ENCODE data around the gene CC2D2B.
"Not testable (repeated sequence)": the region's sequence is repeated elsewhere in the genome, so short reads cannot be mapped to it uniquely, and the experiment has no call there.

CC2D2B gene

DNA sequence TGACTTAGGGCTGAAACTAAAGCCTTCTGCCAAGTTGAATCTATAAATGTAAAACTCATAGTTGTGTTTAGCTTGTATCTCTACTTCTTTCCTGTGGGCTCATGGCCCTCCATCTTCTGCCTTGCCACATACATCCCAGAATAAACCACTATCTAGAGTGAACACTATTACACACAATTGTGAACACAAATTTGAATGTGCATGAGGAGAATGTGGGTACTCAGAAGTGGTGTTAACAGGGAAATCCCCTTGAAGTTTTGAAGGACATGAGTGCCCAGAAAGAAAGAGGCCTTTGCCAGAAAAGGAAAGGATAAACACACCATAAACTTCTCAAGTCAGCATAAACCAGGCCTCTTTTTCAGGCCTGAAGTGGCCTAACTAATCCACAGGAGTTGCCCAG, 115.4 kb downstream of the CC2D2B start:
- no peak for DNase-seq (ENCODE audit: low read depth)

DNA sequence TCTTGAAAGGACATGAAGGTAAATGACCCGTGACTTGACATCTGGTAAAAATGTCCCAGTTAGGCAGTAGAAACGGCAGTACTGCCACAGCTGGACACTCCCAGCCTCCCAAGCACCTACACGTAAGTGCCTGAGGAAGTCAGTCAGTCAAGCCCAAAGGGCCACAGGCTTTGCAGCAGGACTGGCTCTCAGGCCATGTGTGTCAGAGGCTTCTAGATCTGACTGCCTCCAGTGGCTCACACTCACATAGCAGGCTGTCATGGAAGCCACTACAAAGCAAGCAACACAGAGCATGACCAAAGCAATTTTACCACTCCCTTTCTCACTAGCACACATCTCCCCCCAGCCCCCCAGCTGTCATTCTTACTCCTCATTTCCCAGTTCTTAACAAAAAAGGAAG, 117.8 kb downstream of the CC2D2B start:
- no peak for DNase-seq (ENCODE audit: low read depth)

DNA sequence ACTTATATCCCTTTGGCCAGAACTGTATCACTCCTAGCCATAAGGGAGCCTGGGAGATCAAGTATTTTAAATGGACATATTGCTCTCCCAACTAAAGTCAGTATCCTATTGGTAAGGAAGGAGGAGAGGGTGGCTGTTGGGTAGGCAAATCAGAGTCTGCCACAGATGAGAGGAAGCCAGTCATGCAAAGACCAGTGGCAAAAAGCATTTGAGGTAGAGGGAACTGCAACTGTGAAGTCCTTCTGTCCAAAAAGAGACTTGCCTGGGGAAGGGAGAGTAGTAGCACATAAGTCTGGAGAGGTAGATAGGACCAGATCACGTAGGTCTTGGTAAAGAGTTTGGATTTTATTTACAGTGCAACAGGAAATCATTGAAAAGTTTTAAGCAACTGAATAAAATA, 126.8 kb downstream of the CC2D2B start:
- DNase-seq (ENCODE audit: low read depth): no peak

DNA sequence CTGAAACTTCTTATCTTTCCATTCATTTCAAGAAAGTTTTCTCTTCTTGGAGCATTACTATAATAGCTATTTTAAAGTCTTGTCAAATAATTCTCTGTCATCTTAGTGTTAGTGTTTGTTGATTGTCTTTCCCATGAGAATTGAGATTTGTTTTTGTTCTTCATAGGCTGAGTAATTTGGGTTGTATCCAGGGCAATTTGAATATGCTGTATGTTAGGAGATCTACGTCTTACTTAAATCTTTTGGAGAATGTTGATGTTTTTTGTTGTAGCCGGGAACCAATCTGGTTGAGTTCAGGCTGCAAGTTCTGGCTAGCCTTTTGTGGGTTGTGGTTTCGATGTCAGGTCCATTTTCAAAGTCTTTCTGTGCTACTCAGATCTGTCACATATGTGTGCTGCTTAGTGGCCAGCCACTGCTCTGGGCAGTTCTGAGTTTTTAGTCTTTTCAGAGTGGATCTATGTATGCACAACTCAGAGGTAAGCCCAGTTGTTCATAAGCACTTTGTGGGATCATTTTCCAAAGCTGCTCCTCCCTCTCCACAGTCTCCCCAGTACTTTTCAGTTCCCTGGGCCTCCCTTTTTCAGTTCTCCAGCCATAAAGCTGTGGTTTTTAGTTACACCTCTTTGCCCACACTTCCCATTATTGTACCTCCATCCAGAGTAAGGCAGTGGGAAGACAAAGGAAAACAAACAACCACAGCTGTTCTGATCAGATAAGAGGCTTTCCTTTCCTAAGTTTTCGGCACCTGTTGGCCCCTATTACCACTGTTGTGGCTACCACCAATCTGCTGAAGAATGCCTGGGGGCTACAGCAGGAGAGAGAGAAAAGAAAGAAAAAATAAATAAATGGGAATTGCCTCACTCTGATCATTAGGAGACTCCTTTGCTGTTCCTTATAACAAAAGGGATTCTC, 131.0 kb downstream of the CC2D2B start:
- DNase-seq (ENCODE audit: low read depth): no peak

DNA sequence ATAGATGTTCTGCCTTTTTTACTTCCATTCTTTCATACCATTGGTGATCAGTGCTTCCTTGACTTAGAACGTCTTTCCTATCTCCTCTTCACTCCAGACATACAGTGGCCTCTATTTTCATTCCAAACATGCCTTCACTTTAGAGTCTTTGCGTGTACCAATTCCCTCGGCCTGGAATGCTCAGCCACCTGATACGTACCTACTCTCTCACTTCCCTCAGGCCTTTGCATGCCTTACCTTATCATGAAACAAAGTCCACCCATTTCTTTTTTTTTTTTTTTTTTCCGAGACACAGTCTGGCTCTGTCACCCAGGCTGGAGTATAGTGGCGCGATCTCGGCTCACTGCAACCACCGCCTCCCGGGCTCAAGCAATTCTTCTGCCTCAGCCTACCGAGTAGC, 133.4 kb downstream of the CC2D2B start:
- DNase-seq (ENCODE audit: low read depth): no peak

DNA sequence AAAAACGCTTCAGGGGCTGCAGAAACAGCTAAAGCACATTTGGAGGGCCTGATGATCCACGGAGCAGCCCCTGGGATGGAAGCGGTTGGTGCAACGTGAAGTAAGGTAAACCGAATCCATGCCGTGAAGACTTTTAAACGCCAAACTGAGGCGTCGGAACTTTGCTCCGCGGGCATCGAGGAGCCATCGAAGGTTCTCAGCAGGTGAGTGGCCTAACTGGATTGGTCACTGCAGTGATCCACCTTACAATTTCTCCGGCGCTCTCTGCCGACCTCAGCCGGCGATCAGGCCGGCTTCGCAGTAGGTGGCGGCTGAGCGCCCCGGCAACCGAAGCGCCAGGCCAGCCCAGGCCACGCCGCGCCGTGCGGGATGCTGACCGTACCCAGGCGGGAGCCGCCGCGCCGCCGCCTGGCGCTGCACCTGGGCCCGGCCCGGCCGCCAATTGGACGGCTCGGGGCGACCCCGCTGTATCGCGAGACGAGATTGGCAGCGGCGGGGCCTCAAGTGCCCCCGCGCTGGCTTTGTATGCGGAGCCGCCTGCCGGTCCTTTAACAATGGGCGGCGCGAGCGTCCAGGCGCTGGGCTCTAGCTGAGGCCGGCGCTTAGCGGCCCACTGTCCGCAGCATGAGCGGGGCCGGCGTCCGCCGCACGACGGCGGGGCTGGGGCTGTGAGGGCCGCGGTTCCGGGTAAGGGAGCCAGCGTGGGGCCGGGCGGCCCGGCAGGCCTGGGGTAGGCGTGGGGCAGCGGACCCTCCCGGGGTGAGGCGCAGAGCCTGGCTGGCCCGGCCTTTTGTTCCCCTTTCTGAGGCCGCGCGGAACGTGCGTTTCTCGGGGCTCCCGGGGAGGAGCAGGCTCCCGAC, 135.5 kb downstream of the CC2D2B start, which contains the start of gene CCNJ:
Gene CCNJ, plus strand, starts transcription at position 551 of the 860 bp plus-strand sequence. CDS start 811 bp downstream, outside the sequence.
- DNase-seq (ENCODE audit: low read depth): peak; percentile 76

DNA sequence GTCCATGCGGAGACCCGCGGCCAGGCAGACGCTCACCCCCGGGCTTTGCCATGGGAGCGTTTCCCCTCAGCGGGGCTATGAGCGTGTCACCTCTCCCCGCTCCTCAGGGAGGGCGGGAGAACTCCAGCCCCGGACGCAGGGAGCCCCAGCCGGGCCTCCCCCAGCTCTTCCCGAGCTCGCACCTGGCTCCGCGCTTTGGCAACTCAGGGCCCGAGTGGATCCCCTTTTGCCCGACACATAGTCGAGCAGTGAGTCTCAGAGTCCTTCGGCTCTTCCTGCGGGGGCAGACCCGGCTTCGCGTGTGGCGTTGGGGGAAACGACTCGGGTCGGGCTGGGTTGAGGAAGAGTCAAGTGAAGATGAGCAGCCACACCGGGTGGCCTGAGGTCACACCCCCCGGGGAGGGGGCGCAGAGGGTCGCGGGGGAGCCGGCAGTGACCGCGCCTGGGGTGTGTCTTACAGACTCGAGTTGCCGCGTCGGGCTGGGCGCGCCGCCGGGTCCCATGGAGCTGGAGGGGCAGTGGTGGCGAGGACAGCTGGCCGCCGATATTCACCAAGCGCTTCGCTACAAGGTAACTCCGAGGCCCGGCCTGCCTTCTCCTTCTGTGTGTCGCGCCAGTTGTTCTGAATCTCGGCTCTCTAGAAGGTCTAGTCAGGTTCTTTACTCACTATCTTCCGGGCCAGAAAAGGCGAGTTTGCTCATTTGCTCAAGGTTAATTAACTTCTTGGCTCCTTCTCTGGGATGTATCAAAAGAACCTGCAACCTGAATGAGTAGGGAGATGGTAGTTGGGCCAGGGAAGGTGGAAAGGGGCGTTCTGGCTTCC, 136.3 kb downstream of the CC2D2B start:
- DNase-seq (ENCODE audit: low read depth): peak; percentile 30

DNA sequence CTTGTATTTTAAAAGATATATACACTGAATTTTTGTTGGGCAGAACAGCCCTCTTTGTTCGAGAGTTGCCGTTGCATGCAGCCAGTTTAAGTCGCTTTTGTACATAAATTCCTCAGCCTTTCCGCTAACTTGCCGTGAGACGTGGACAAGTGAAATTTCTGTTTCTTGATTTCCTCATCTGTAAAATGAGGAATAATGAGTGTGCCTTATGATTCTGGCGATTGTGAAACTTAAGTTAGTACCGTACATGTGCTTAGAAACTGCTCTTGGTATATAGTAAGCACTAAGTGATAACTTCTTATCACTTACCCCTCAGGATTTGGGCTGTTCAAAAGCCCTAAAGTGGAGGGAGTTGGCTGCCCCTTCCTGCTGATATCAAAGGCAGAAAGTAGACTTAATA, 137.0 kb downstream of the CC2D2B start:
- no peak for DNase-seq (ENCODE audit: low read depth)

DNA sequence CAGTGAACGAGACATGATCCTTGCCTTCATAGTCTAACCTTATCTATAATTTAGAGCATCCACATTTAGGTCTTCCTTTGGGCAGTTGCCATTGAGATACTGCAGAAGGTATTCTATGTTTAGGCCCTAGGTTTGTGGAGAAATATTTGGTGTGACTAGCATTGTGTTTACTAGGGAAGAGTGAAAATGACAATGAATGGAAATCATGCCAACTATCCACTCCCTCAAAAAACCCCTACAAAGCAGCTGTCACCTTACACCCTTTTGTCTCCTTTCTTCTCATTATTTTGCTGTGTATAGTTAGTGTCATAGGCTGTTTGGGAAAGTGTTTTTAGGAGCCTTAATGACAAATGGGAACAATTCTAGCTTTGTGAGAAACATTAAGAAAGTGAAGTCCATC, 138.8 kb downstream of the CC2D2B start:
- no peak for DNase-seq (ENCODE audit: low read depth)

DNA sequence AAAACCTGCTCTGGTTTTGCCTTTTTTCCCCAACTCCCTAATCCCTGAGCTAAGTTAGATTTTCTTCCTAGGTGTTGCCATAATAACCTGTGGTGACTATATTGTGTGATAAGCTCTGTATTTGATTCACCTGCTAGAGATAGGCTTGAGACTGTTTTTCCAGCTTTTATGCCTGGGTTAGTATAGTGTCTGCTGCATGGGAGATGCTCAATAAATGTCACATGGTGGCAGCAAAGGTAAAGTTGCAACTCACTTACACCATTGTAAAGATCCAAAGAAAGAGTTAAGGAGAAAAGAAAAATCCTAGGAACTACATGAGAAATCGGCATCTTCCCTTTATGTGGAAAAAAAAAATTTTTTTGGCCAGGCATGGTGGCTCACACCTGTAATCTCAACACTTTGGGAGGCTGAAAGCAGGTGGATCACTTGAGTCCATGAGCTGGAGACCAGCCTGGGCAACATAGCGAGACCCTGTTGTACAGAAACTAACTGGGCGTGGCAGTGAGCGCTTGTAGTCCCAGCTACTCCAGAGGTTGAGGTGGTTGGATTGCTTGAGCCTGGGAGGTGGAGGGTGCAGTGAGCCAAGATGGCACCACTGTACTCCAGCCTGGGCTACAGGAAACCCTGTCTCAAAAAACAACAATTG, 139.4 kb downstream of the CC2D2B start:
- DNase-seq (ENCODE audit: low read depth): no peak

DNA sequence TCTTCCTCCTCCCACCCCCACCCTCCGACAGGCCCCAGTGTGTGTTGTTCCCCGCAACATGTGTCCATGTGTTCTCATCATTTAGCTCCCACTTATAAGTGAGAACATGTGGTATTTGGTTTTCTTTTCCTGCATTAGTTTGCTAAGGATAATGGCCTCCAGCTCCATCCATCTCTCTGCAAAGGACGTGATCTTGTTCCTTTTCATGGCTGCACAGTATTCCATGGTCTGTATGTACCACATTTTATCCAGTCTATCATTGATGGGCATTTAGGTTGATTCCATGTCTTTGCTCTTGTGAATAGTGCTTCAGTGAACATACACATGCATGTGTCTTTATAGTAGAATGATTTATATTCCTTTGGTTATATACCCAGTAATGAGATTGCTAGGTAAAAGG, 140.2 kb downstream of the CC2D2B start:
- DNase-seq (ENCODE audit: low read depth): not testable (repeated sequence)

DNA sequence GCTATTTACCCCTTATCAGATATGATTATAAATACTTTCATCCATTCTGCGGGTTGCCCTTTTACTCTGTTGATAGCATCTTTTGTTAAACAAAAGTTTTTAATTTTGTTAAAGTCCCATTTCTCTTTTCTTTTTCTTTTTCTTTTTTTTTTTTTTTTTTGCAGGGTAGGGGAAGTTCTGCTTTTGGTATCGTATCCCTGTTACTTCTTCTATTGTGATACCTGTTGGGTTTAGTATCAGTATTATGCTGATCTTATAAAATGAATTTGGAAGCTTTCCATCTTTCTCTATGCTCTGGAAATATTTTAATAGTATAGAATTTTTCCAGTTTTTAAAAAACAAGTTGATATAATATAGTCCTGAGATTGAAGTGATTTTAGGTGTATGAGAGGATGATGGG, 141.6 kb downstream of the CC2D2B start:
- no peak for DNase-seq (ENCODE audit: low read depth)

DNA sequence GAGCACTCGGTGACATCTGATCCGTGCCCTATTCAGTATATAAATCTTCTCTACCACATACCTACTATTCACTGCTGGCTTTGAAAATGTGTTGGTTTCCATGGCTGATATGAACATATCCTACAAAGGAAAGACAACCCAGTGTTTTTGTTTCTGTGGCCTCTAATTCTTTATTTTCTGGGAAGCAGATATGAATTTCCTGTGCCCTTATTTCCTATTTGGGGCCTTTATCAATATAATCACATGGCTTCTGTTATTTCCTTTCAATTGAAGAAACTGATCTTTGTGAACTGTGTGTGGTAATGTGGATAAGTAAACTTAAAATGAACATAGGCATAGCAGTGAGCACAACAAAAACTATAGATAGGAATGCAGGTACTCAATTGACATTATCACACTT, 146.2 kb downstream of the CC2D2B start:
- DNase-seq (ENCODE audit: low read depth): no peak

DNA sequence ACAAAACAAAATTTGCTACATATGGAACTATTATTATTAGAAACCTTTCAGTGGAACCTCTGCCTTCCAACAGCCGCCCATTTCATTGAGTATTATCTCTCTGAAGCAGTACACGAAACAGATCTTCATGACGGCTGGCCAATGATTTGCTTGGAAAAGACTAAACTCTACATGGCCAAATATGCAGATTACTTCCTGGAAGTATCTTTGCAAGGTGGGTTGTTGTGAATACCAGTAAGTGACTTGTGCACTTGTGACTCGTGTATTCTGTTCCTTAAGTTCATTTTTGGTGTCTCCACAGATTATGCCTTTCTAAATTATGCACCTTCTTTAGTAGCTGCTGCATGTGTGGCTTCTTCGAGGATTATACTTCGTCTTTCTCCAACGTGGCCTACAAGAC, 149.0 kb downstream of the CC2D2B start:
- no peak for DNase-seq (ENCODE audit: low read depth)

DNA sequence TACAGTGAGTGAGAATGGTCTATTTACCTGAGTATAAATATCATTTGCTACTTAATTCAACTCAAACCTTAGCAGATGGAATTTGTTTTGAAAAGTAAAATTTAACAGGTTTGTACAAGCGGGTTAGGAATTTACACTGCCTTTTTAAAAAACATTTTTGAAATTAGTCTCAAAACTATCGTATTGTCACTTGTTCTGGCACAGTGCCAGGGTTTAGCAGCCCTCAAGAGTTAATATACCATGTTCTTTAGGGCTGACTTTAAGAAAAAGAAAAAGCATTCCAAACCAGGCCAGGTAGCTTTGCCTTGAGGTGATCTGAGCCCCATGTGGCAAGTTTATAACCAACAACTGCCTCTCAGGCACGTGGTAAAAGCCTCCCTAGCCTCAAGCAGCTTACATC, 153.5 kb downstream of the CC2D2B start:
- DNase-seq (ENCODE audit: low read depth): no peak

DNA sequence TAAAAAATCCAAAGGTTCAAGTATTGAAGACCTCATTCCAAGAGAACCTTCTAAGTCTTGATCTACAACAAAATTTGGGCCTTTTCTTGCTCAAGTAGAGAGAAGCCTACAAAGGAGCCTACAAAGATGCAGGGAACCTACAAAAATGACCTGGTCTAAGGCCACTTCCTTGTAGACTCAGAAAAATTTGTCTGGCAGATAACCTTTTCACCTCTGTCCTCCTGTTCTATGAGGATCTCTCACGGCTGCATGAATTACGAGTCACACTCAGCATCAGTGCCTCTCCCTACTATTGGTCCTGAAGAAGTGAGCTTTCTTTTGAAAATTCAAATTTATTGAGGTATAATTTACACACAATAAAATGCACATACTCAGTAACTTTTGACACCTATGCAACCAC, 164.9 kb downstream of the CC2D2B start:
- no peak for DNase-seq (ENCODE audit: low read depth)

DNA sequence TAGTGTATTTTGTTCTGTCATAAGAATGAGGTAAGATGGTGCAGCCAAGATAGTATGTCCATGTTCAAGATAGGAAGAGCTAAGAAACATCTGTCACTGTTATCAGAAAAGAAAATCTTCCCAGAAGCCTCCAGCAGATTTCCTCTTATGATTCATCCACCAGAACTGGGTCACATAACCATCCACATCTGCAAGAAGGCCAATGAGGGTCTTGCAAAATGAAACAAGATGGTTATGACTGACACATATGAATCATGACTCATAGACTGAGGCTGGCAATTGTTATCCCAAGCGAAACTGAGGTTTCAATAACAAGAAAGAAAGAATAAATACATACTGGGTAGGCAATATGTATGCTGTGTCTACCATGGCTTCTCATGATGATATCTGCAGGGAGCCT, 165.9 kb downstream of the CC2D2B start:
- DNase-seq (ENCODE audit: low read depth): no peak

DNA sequence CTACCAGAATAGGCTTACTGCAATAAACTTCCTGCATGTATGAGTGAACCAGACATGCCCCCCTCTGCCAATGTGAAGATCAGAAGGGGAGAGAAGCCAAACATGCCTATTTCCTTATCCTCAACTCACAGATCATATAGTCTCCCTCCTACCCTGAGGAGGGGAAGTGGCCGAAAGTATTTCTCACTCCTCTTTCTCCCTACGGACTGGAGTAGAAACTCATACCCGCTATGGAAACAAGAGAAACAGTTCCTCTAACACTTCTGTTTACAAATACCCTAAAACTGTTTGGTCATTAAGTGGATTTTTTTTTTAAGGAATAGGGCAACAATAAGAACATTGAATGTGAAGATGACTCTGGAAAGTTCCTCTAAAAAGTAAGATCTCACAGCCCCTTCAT, 167.0 kb downstream of the CC2D2B start:
- DNase-seq (ENCODE audit: low read depth): no peak

DNA sequence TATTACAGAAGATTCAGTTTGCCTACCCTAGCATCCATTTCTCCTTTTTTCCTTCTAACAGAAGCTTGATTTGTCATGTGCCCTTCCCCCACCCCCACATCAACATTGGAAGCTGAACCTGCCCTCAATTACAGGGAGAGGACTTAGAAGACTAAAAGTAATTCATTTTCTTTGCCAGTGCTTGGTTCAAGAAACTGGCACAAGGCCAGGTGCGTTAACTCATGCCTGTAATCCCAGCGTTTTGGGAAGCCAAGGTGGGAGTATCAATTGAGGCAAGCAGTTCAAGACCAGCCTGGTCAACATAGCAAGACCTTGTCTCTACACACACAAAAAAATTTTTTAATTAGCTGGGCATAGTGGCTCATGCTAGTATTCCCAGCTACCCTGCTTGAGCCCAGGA, 168.2 kb downstream of the CC2D2B start:
- DNase-seq (ENCODE audit: low read depth): no peak

DNA sequence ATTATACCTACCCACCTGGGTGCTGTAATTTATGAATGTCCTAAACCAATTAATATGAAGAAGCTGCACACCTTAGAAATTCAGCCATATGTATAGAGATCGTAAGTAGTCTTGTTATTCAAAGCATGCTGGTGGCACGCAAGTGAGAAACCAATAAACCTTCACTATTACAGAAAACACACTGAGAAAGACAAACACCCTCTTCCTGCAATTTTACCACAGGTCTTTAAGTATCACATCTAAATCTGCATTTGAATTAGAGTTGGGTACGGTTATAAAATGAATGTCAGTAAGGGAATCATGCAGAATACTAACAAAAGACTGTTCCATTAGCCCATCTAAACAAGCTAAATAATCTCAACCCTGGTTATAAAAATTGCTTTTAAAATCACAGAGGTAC, 169.4 kb downstream of the CC2D2B start:
- no peak for DNase-seq (ENCODE audit: low read depth)

DNA sequence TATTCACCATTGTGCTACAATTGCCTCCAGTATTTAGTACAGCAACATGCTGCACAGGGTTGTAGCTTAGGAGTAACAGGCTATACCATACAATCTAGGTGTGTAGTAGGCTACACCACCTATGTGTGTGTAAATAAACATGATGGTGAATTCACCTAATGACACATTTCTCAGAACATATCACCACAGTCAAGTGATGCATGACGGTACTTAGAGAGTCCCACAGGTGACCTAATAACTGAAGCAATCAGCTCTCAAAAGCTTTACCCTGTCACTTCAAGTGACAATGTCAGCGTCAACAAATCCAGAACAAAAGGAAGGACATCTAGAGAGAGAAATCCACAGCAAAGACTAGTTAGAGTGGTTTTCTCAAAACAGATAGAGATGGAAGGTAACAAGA, 174.4 kb downstream of the CC2D2B start:
- DNase-seq (ENCODE audit: low read depth): no peak

All from activated T-cell treated with anti-CD3 and anti-CD28 coated beads for 24 hours (primary cell).